Sigmoid colon (tissue), 4 donors: ENCODE results near the gene AANAT.

Experiments used
- CTCF ChIP-seq, 4 experiments: fragments of 450-650 bp in 3 of 4; fragments of 200-600 bp in 1 of 4; IDR thresholded peaks; one replicate each; pipeline ENCODE4 v1.5.1; 2016 to 2019; ENCODE audit warnings: antibody characterized with exemption in 4 of 4, mild to moderate bottlenecking in 3 of 4, moderate library complexity in 2 of 4
- EP300 ChIP-seq, 4 donors: sonication (generic); formaldehyde crosslinking; IDR thresholded peaks; one replicate each; pipeline ENCODE4 v1.6.1; 2017; ENCODE audit warnings: antibody characterized with exemption in 4 of 4
- POLR2A ChIP-seq, 2 donors: fragments of 450-650 bp; IDR thresholded peaks; one replicate each; pipeline ENCODE4 v1.6.1; 2016; ENCODE audit warnings: antibody characterized with exemption in 2 of 2, mild to moderate bottlenecking in 2 of 2, moderate library complexity in 2 of 2
- POLR2AphosphoS5 ChIP-seq, 4 donors: sonication (generic); formaldehyde crosslinking; IDR thresholded peaks; one replicate each; pipeline ENCODE4 v1.6.1; 2017; ENCODE audit warnings: antibody characterized with exemption in 4 of 4

- TF ChIP-seq CTCF (IDR thresholded peaks at IDR 0.05) (no peak), EP300 (IDR thresholded peaks at IDR 0.05) (no peak), POLR2AphosphoS5 (IDR thresholded peaks at IDR 0.05) (no peak), POLR2A (IDR thresholded peaks at IDR 0.05) (no peak)
Measured at GRCh38 chr17:76437467-76438402, 29.7 kb upstream of the AANAT start.
